GM08714 (cell line): ENCODE results near the gene AQP7.
"Not testable (repeated sequence)": the region's sequence is repeated elsewhere in the genome, so short reads cannot be mapped to it uniquely, and the experiment has no call there.

Source experiments
- H3K4me3 ChIP-seq: fragments of 200-500 bp; sonication (Bioruptor generic); 2 replicates; pipeline ENCODE4 v1.5.1; 2014; ENCODE audit warnings: mild to moderate bottlenecking, low read length, inconsistent platforms
- ZNF274 ChIP-seq: IDR thresholded peaks from 2 replicates; pipeline ENCODE4 v1.6.1; 2012; ENCODE audit warnings: mild to moderate bottlenecking, low read depth, low read length

AQP7 gene

GRCh38 chr9:33377089-33377715, 25.2 kb downstream of the AQP7 start:
- no peak overlapping the region for H3K4me3 ChIP-seq
- TF ChIP-seq ZNF274, result no peak

DNA sequence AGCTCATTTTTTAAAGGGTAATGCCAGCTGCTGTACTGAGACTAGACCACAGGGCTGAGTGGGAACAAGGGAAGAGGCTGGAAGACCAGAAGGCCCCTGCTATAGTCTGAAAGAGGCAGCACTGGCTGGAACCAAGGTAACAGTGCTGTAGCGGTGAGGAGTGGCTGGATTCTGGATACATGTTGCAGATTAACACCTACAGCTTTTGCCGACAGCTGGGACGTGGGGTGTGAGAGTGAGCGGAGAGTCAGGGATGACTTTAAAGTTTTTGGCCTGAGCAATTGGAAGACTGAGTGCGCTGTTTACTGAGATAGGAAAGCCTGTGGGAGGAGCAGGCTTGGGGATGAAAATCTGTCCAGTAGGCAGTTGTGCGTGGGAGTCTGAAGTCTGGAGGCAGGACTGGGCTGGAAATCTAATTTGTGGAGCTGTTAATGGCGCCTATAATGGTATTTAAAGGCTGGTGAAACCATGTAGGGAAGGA, 26.5 kb downstream of the AQP7 start:
- no peak overlapping the region for H3K4me3 ChIP-seq
- no peak for TF ChIP-seq ZNF274

GRCh38 chr9:33375238-33375840, 27.0 kb downstream of the AQP7 start:
- TF ChIP-seq ZNF274, result no peak
- H3K4me3 ChIP-seq, result no peak overlapping the region

- TF ChIP-seq ZNF274, result no peak
- H3K4me3 ChIP-seq, result no peak overlapping the region
Observed at GRCh38 chr9:33374634-33375237, 27.6 kb downstream of the AQP7 start.

GRCh38 chr9:33374190-33374589, 28.2 kb downstream of the AQP7 start:
- TF ChIP-seq ZNF274, result no peak
- H3K4me3 ChIP-seq, result no peak overlapping the region

GRCh38 chr9:33372900-33373299, 29.5 kb downstream of the AQP7 start:
- H3K4me3 ChIP-seq, result no peak overlapping the region
- no peak for TF ChIP-seq ZNF274

- H3K4me3 ChIP-seq, result no peak overlapping the region
- no peak for TF ChIP-seq ZNF274
Observed at GRCh38 chr9:33366979-33367480, 35.3 kb downstream of the AQP7 start.

DNA sequence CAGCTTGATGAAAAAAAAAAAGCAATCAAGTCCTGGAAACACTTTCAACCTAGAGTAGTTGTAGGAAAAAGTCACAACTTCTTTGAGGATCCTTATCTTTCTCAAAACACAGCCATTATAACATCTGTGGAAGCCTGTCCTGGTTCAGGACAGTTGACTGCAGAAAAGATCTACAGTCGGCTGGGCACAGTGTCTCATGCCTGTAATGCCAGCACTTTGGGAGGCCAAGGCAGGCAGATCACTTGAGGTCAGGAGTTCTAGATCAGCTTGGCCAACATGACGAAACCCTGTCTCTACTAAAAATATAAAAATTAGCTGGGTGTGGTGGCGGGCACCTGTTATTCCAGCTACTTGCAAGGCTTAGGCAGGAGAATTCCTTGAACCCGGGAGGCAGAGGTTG, 37.6 kb downstream of the AQP7 start:
- not testable (repeated sequence) for H3K4me3 ChIP-seq

DNA sequence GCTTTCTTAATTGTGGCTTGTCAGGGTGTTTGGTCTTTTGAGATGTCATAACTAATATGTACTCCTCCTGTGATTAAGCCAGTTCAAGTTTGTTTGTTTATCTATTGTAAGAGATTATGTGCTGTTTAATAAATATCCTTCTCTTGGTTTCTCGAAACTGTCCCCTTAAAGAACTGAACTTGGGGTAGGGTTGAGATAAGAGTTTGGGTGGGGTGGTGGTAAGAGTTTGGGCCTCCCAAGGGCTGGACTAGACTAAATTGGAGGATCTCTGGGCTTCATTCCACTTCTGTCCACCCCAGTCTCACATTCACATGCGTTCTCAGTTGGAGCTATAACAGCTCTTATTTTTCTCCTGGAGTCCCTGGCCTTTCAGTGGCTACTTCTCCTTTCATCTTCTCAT, 38.2 kb downstream of the AQP7 start:
- no peak overlapping the region for H3K4me3 ChIP-seq
- no peak for TF ChIP-seq ZNF274

- not testable (repeated sequence) for H3K4me3 ChIP-seq
Observed at GRCh38 chr9:33358641-33359040, 43.7 kb downstream of the AQP7 start.

DNA sequence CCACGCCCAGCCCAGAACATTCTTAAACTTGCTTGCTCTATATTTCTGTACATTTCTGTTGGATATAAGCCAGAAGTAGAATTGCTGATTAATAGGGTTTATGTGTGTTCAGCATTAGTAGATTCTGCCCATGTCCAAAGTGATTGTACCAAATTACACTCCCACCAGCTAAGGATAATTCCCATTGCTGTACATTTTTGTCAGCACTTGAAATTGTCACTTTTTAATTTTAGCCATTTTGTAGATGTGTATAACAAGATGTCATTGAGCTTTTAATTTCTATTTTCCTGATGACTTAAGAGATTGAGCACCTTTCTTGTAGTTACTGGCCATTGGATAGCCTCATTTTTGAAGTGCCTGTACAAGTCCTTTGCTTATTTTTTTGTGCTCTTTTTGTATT, 46.4 kb downstream of the AQP7 start:
- no peak for TF ChIP-seq ZNF274
- H3K4me3 ChIP-seq, result no peak overlapping the region

DNA sequence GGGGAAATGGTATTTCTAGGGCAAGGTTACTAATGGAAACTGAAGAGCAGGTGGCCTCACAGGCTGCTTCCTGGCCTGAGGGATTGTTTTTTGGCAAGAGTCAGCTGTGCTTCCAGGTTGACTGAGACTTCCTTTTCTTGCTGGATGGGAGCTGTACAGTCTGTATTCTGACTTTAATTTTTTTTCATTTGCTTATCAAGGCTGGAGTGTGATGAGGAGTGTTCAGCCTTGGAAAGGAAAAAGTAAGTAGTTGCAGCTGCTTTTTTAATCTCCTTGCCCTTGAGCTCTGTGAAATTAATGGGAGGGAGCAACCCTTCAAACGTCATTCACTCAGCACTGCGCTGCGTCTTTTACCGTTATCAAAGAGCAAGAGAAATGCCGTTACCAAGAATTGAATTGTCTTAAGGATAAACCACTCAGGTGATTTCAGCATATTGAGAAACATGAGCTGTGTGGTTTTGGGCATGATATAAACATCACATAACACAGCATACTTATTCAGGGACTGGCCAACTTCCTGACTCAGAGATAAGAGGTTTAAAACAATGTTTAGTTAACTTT, 47.6 kb downstream of the AQP7 start:
- no peak overlapping the region for H3K4me3 ChIP-seq
- no peak for TF ChIP-seq ZNF274

DNA sequence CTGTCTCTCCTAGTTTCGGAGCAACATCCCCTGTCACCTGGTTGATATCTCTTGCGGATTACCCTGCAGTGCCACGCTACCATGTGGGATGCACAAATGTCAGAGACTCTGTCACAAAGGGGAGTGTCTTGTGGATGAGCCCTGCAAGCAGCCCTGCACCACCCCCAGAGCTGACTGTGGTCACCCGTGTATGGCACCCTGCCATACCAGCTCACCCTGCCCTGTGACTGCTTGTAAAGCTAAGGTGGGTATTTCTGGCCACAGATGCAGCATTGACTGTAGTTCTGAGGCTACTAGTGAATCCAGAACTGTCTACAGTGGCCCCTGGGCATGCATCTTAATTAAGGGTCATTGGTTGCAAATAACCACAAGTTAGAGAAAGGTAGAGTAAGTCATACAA, 50.8 kb downstream of the AQP7 start:
- no peak overlapping the region for H3K4me3 ChIP-seq
- TF ChIP-seq ZNF274, result no peak

GRCh38 chr9:33350310-33350709, 52.1 kb downstream of the AQP7 start:
- no peak for TF ChIP-seq ZNF274
- H3K4me3 ChIP-seq, result no peak overlapping the region

DNA sequence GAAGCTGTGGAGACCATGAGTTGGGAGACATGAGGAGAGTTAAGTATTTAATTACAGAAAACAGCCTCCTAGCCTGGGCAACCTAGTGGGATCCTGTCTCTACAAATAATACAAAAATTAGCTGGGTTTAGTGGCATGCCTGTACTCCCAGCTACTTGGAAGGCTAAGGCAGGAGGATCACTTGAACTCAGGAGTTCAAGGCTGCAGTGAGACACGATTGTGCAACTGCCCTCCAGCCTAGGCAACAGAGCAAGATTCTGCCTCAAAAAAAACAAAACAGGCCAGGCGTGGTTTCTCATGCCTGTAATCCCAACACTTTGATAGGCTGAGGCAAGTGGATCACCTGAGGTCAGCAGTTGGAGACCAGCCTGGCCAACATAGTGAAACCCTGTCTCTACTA, 52.6 kb downstream of the AQP7 start:
- no peak overlapping the region for H3K4me3 ChIP-seq
- no peak for TF ChIP-seq ZNF274
